ENCODE measurements around the gene SP5. TPM values are rescaled to one million over a fixed set of nuclear protein-coding genes. Genes with fewer than 3 reads are reported as not detected.

Gene SP5
- total and polyA plus RNA-seq, 2 donors (not counting 3 experiments of a cell fraction or from before 2014, with no cell fraction given): not detected

- H3K27me3 ChIP-seq (ENCODE audit: control insufficient read depth in 2 of 2, insufficient read depth in 2 of 2, low read length in 2 of 2): peaks cover 34 to 45% of the 10 kb centered on the region in 2 experiments
- no peaks in the 10 kb centered on the region for H3K9me1 ChIP-seq (replicated peaks; ENCODE audit: control insufficient read depth, extremely low read depth, insufficient read depth, low read length)
- dilution Hi-C loops (cut with MboI; ENCODE audit: extremely low pct_ligation_motif_present, low sequenced_read_pairs) (no loop called here), intact Hi-C loops (cut with micrococcal nuclease) (no loop called here)
- H3K4me3 ChIP-seq (replicated peaks in 1 of 3; ENCODE audit: insufficient read depth in 1 of 3, low read depth in 1 of 3, low read length in 3 of 3): no peak overlapping the region
- no peak for FAIRE-seq
- H2AFZ ChIP-seq (ENCODE audit: low read depth, low read length): no peak overlapping the region
- POLR2A ChIA-PET: no interaction called here
- H3K4me1 ChIP-seq (ENCODE audit: control insufficient read depth, extremely low read depth, insufficient read depth, low read length): no peaks in the 10 kb centered on the region
- no peak overlapping the region for H3K27ac ChIP-seq (ENCODE audit: insufficient read depth, low read depth, low read length)
- no peak overlapping the region for H3K9ac ChIP-seq (replicated peaks; ENCODE audit: extremely low read depth, insufficient read depth, low read length)
- DNase-seq (ENCODE audit: low read depth, low spot score): no peak
- BruUV-seq (replicated peaks): no TSS peak
- no peak overlapping the region for H3K4me2 ChIP-seq (ENCODE audit: insufficient read depth, low read length)
- H4K20me1 ChIP-seq (replicated peaks; ENCODE audit: control insufficient read depth, extremely low read depth, insufficient read depth, low read length): no peaks in the 10 kb centered on the region
- TF ChIP-seq POLR2A (IDR thresholded peaks at IDR 0.05; ENCODE audit: low read depth, low read length) (no peak), GATA2 (IDR thresholded peaks at IDR 0.05; ENCODE audit: insufficient read depth, insufficient read length, low read depth, low read length) (no peak), EZH2 (IDR thresholded peaks at IDR 0.05; ENCODE audit: borderline replicate concordance, low read depth, low read length, severe bottlenecking) (peak; percentile 36)
- TF ChIP-seq, protein P1, sequence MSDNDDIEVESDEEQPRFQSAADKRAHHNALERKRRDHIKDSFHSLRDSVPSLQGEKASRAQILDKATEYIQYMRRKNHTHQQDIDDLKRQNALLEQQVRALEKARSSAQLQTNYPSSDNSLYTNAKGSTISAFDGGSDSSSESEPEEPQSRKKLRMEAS (IDR thresholded peaks at IDR 0.05; ENCODE audit: insufficient read depth, insufficient read length): no peak
- TF ChIP-seq, protein P2, sequence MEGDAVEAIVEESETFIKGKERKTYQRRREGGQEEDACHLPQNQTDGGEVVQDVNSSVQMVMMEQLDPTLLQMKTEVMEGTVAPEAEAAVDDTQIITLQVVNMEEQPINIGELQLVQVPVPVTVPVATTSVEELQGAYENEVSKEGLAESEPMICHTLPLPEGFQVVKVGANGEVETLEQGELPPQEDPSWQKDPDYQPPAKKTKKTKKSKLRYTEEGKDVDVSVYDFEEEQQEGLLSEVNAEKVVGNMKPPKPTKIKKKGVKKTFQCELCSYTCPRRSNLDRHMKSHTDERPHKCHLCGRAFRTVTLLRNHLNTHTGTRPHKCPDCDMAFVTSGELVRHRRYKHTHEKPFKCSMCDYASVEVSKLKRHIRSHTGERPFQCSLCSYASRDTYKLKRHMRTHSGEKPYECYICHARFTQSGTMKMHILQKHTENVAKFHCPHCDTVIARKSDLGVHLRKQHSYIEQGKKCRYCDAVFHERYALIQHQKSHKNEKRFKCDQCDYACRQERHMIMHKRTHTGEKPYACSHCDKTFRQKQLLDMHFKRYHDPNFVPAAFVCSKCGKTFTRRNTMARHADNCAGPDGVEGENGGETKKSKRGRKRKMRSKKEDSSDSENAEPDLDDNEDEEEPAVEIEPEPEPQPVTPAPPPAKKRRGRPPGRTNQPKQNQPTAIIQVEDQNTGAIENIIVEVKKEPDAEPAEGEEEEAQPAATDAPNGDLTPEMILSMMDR (IDR thresholded peaks at IDR 0.05; ENCODE audit: extremely low read depth in 1 of 2, insufficient read depth in 1 of 2, low read depth in 1 of 2, low read length in 2 of 2): no peak
- no peaks in the 10 kb centered on the region for H3K79me2 ChIP-seq (ENCODE audit: control insufficient read depth, insufficient read depth, low read length)
- H3K36me3 ChIP-seq (ENCODE audit: control insufficient read depth in 2 of 2, extremely low read depth in 1 of 2, insufficient read depth in 2 of 2, low read length in 2 of 2): no peaks in the 10 kb centered on the region
- no peaks in the 10 kb centered on the region for H3K9me3 ChIP-seq (replicated peaks; ENCODE audit: control insufficient read depth, insufficient read depth, low read length)
- CTCF ChIA-PET: no interaction called here
These were observed 7.0 kb upstream of the SP5 start for GRCh38 chr2:170707821-170708795.

Data from endothelial cell of umbilical vein (primary cell).